ENCODE results near the gene FBN2.
"Not testable (repeated sequence)": the region's sequence is repeated elsewhere in the genome, so short reads cannot be mapped to it uniquely, and the experiment has no call there.

- not testable (repeated sequence) for TF ChIP-seq CTCF (IDR thresholded peaks at IDR 0.05 in 2 of 3, conservative IDR thresholded peaks at IDR 0.05 in 1 of 3; ENCODE audit: borderline replicate concordance in 1 of 3, insufficient read depth in 1 of 3, low read depth in 2 of 3, low read length in 2 of 3); EZH2 (IDR thresholded peaks at IDR 0.05); SIN3A (IDR thresholded peaks at IDR 0.05; ENCODE audit: low read depth); ZFX (IDR thresholded peaks at IDR 0.05); YY1 (IDR thresholded peaks at IDR 0.05; ENCODE audit: extremely low read depth, insufficient replicate concordance, low read depth, low read length); SP1 (IDR thresholded peaks at IDR 0.05; ENCODE audit: low read depth); TCF7L2 (IDR thresholded peaks at IDR 0.05; ENCODE audit: borderline replicate concordance, extremely low read depth, insufficient read depth, insufficient read length); POLR2AphosphoS5 (IDR thresholded peaks at IDR 0.05; ENCODE audit: low read depth, low read length); POLR2A (IDR thresholded peaks at IDR 0.05; ENCODE audit: borderline replicate concordance, extremely low read depth, insufficient read depth, insufficient read length)
Measured at GRCh38 chr5:128447224-128447623, 90.8 kb downstream of the FBN2 start.
